ENCODE data around the gene PDE6A. TPM values are rescaled to one million over a fixed set of nuclear protein-coding genes. Genes with fewer than 3 reads are reported as not detected.

PDE6A gene
- total RNA-seq, 2 experiments from 2014 or later: not detected

DNA sequence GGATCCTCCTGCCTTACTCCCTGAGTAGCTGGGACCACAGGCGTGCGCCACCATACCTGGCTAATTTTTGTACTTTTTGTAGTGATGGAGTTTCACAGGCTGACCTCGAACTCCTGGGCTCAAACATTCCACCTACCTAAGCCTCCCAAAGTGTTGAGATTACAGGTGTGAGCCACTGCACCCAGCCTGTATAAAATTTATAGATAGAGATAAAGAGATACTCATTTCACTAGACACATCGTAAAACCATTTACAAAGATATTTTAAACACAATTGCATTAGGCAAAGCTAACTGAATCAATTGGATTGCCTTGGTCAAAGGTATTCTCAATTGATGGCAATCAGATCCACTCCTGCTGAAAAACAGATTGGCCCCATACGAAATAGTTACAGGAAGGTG is 52.0 kb downstream of the PDE6A start:
- H3K36me3 ChIP-seq (ENCODE audit: insufficient read depth, low read length): no peaks in the 10 kb centered on the region
- POLR2A ChIA-PET: interaction anchor here (0.5 to 0.6 kb wide), 2 partner anchors 55 to 1066 kb away, joined by 3 to 4 read pairs; no protein-coding TSS in a partner anchor
- TF ChIP-seq, protein P1, sequence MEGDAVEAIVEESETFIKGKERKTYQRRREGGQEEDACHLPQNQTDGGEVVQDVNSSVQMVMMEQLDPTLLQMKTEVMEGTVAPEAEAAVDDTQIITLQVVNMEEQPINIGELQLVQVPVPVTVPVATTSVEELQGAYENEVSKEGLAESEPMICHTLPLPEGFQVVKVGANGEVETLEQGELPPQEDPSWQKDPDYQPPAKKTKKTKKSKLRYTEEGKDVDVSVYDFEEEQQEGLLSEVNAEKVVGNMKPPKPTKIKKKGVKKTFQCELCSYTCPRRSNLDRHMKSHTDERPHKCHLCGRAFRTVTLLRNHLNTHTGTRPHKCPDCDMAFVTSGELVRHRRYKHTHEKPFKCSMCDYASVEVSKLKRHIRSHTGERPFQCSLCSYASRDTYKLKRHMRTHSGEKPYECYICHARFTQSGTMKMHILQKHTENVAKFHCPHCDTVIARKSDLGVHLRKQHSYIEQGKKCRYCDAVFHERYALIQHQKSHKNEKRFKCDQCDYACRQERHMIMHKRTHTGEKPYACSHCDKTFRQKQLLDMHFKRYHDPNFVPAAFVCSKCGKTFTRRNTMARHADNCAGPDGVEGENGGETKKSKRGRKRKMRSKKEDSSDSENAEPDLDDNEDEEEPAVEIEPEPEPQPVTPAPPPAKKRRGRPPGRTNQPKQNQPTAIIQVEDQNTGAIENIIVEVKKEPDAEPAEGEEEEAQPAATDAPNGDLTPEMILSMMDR (conservative IDR thresholded peaks at IDR 0.05; ENCODE audit: low read length): no peak
- no peak for TF ChIP-seq EZH2phosphoT487 (IDR thresholded peaks at IDR 0.05; ENCODE audit: borderline replicate concordance, low read depth, low read length)
- no peaks in the 10 kb centered on the region for H4K20me1 ChIP-seq (ENCODE audit: insufficient read depth, low read length)
- no peaks in the 10 kb centered on the region for H3K9me3 ChIP-seq (ENCODE audit: low read length)
- no peak for DNase-seq (ENCODE audit: low spot score)
- no peak overlapping the region for H3K4me3 ChIP-seq (ENCODE audit: low read depth, low read length, poor library complexity, severe bottlenecking)
- H3K27ac ChIP-seq (ENCODE audit: low read depth, low read length, poor library complexity, severe bottlenecking): no peak overlapping the region
- H3K9me2 ChIP-seq (ENCODE audit: insufficient read depth, low read length): no peaks in the 10 kb centered on the region
- no peaks in the 10 kb centered on the region for H3K4me1 ChIP-seq (ENCODE audit: insufficient read depth, low read length, poor library complexity, severe bottlenecking)
- intact Hi-C loops (cut with micrococcal nuclease; ENCODE audit: unreplicated experiment): no loop called here
- H3K79me2 ChIP-seq (ENCODE audit: insufficient read depth, low read depth, low read length): no peaks in the 10 kb centered on the region
- CTCF ChIA-PET (ENCODE audit: unreplicated experiment): no interaction called here
- no TSS peak for BruUV-seq (replicated peaks)
- H3K4me2 ChIP-seq (ENCODE audit: low read length): no peak overlapping the region
- H2AFZ ChIP-seq (ENCODE audit: low read length): no peak overlapping the region

DNA sequence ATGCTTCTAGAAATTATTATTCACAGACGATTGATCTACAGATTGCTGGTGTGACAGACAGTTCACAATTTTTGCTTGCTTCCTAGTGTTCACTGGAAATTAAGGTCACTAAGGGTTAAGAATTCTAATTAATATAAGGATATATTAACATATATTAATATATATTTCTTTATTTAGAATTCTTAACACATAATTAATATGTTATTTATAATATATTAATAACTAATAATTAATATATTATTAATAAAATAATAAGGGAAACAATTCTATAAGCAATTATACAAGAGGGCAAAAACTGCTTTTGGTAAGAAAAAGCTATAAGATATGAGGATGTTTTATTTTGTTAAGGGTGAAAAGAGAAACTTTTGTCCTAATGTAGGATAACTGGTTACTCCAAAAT is 56.3 kb downstream of the PDE6A start:
- POLR2A ChIA-PET: no interaction called here
- Histone ChIP-seq H3K9me2 (ENCODE audit: insufficient read depth, low read length) (no peaks in the 10 kb centered on the region), H3K4me1 (ENCODE audit: insufficient read depth, low read length, poor library complexity, severe bottlenecking) (no peaks in the 10 kb centered on the region), H3K4me3 (ENCODE audit: low read depth, low read length, poor library complexity, severe bottlenecking) (no peak overlapping the region), H3K27ac (ENCODE audit: low read depth, low read length, poor library complexity, severe bottlenecking) (no peak overlapping the region), H3K79me2 (ENCODE audit: insufficient read depth, low read depth, low read length) (no peaks in the 10 kb centered on the region), H3K4me2 (ENCODE audit: low read length) (no peak overlapping the region), H3K36me3 (ENCODE audit: insufficient read depth, low read length) (no peaks in the 10 kb centered on the region), H4K20me1 (ENCODE audit: insufficient read depth, low read length) (no peaks in the 10 kb centered on the region), H2AFZ (ENCODE audit: low read length) (no peak overlapping the region), H3K9me3 (ENCODE audit: low read length) (no peaks in the 10 kb centered on the region)
- DNase-seq (ENCODE audit: low spot score): no peak
- TF ChIP-seq EZH2phosphoT487 (IDR thresholded peaks at IDR 0.05; ENCODE audit: borderline replicate concordance, low read depth, low read length): no peak
- TF ChIP-seq, protein P1 (conservative IDR thresholded peaks at IDR 0.05; ENCODE audit: low read length): no peak
- intact Hi-C loops (cut with micrococcal nuclease; ENCODE audit: unreplicated experiment): no loop called here
- no TSS peak for BruUV-seq (replicated peaks)
- CTCF ChIA-PET (ENCODE audit: unreplicated experiment): no interaction called here

DNA sequence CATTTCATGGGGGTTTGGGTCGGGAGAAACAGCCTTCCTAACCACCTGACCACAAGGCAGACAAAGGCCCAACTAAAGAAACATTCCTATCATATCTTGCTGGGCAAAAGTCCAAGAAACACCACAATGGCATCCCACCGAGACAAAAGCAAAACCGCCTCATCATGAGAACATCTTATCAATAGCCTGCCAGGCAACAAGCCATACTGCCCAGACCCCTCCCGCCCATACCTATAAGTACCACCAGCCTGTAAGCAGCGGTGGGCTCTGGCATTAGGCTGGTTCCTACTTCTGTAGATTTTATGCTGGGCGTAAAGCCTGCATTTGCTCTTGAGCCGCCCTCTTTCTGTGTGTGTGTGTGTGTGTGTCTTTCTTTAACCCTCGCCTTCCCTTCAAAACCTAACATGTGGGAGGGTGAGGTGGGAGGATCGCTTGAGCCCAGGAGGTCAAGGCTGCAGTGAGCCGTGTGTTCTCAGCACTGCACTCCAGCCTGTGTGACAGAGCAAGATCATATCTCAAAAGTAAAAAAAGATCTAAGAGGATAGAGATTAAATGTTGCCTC is 56.9 kb downstream of the PDE6A start:
- Histone ChIP-seq H3K4me3 (ENCODE audit: low read depth, low read length, poor library complexity, severe bottlenecking) (no peak overlapping the region), H4K20me1 (ENCODE audit: insufficient read depth, low read length) (no peaks in the 10 kb centered on the region), H3K79me2 (ENCODE audit: insufficient read depth, low read depth, low read length) (no peaks in the 10 kb centered on the region), H3K36me3 (ENCODE audit: insufficient read depth, low read length) (no peaks in the 10 kb centered on the region), H3K9me2 (ENCODE audit: insufficient read depth, low read length) (no peaks in the 10 kb centered on the region), H2AFZ (ENCODE audit: low read length) (no peak overlapping the region), H3K9me3 (ENCODE audit: low read length) (no peaks in the 10 kb centered on the region), H3K4me2 (ENCODE audit: low read length) (no peak overlapping the region), H3K27ac (ENCODE audit: low read depth, low read length, poor library complexity, severe bottlenecking) (no peak overlapping the region), H3K4me1 (ENCODE audit: insufficient read depth, low read length, poor library complexity, severe bottlenecking) (no peaks in the 10 kb centered on the region)
- POLR2A ChIA-PET: no interaction called here
- CTCF ChIA-PET (ENCODE audit: unreplicated experiment): no interaction called here
- intact Hi-C loops (cut with micrococcal nuclease; ENCODE audit: unreplicated experiment): no loop called here
- TF ChIP-seq EZH2phosphoT487 (IDR thresholded peaks at IDR 0.05; ENCODE audit: borderline replicate concordance, low read depth, low read length): no peak
- TF ChIP-seq, protein P1 (conservative IDR thresholded peaks at IDR 0.05; ENCODE audit: low read length): no peak
- BruUV-seq (replicated peaks): no TSS peak
- DNase-seq (ENCODE audit: low spot score): no peak

Measured in OCI-LY7 (cell line).